T-helper 1 cell treated with Interleukin-12 subunit alpha and Interleukin-12 subunit beta and Interleukin-4 antibody, amounts not matched to agents 30 μg/mL and 1 μg/mL, for 36 hours (primary cell): ENCODE measurements around the gene ANKRD22.
"Not testable (repeated sequence)": the region's sequence is repeated elsewhere in the genome, so short reads cannot be mapped to it uniquely, and the experiment has no call there.

Source experiments
- H3K27ac Mint-ChIP-seq: one replicate; pipeline ENCODE4 v1.8.0; 2021; ENCODE audit warnings: mild to moderate bottlenecking, mixed read lengths
- H3K27me3 Mint-ChIP-seq: one replicate; pipeline ENCODE4 v1.8.0; 2021; ENCODE audit warnings: low read depth, mixed read lengths
- H3K36me3 Mint-ChIP-seq: one replicate; pipeline ENCODE4 v1.8.0; 2021; ENCODE audit warnings: low read depth, mixed read lengths
- H3K4me1 Mint-ChIP-seq: one replicate; pipeline ENCODE4 v1.8.0; 2021; ENCODE audit warnings: low read depth, mixed read lengths
- H3K4me3 Mint-ChIP-seq: one replicate; pipeline ENCODE4 v1.8.0; 2021; ENCODE audit warnings: mild to moderate bottlenecking, moderate library complexity, mixed read lengths
- H3K9me3 Mint-ChIP-seq: one replicate; pipeline ENCODE4 v1.8.0; 2021; ENCODE audit warnings: mixed read lengths

ANKRD22 gene

DNA sequence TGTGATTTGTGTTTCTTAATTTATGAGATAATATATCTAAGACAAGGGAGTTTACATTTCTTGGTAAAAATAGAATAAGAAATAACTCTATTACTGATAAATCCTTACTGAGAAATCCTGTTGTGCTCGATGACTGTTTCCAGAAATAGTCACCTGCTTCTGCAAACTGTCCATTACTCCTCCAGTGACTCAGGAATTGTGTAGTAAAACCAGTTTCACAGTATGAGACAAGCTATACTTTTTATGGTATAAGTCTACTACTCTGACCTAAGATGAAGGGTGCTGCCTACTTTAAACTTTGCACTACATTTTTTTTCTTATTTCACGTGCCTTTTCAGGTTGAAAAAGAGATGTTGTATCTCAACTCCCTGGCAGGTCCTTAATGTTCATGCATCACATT lies 6.8 kb upstream of the ANKRD22 start:
- H3K4me1 Mint-ChIP-seq: no peaks in the 10 kb centered on the region
- H3K4me3 Mint-ChIP-seq: no peak overlapping the region
- H3K9me3 Mint-ChIP-seq: no peaks in the 10 kb centered on the region
- peaks cover 14% of the 10 kb centered on the region for H3K27me3 Mint-ChIP-seq
- H3K27ac Mint-ChIP-seq: no peak overlapping the region
- H3K36me3 Mint-ChIP-seq: no peaks in the 10 kb centered on the region

DNA sequence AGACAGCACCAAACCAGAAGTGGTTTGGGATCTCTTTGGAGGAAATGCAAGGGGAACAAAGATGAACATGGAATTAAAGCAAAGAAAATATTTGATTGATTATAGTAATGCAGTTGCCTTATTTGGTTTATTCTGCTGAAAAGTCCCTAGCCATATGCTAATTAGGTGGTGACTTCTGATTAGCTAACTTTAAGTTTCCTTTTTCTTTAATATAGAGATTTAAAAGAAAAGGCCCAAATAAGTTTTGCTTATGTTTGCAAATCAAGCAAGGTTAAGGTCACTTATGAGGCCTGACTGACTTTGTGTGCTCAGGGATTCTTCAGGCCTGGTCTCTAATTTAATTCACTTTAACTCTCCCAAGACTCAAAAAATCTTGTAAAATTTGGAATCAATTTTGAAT lies 6.2 kb upstream of the ANKRD22 start:
- H3K9me3 Mint-ChIP-seq: no peaks in the 10 kb centered on the region

DNA sequence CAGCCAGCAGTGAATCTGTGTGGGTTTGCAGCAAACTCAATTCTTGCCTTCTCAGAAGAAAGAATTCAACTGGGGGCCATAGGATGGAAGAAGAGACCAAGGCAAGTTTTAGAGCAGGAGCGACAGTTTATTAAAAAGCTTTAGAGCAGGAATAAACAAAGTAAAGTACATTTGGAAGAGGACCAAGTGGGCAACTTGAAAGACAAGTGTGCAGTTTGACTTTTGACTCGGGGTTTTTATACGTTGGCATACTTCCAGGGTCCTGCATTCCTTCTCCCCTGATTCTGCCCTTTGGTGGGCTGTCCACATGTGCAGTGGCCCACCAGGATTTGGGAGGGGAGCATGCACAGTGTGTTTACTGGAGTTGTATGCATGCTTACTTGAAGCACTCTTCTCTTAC lies 3.0 kb upstream of the ANKRD22 start:
- Mint-ChIP-seq H3K27ac (no peak overlapping the region), H3K27me3 (no peaks in the 10 kb centered on the region), H3K4me3 (no peak overlapping the region), H3K36me3 (no peaks in the 10 kb centered on the region), H3K4me1 (peaks cover 4% of the 10 kb centered on the region), H3K9me3 (no peaks in the 10 kb centered on the region)

More for the DNA sequence above, 6.2 kb upstream of the ANKRD22 start:
- Mint-ChIP-seq H3K27ac (no peak overlapping the region), H3K36me3 (no peaks in the 10 kb centered on the region), H3K27me3 (peaks cover 8% of the 10 kb centered on the region), H3K4me3 (no peak overlapping the region), H3K4me1 (no peaks in the 10 kb centered on the region)

DNA sequence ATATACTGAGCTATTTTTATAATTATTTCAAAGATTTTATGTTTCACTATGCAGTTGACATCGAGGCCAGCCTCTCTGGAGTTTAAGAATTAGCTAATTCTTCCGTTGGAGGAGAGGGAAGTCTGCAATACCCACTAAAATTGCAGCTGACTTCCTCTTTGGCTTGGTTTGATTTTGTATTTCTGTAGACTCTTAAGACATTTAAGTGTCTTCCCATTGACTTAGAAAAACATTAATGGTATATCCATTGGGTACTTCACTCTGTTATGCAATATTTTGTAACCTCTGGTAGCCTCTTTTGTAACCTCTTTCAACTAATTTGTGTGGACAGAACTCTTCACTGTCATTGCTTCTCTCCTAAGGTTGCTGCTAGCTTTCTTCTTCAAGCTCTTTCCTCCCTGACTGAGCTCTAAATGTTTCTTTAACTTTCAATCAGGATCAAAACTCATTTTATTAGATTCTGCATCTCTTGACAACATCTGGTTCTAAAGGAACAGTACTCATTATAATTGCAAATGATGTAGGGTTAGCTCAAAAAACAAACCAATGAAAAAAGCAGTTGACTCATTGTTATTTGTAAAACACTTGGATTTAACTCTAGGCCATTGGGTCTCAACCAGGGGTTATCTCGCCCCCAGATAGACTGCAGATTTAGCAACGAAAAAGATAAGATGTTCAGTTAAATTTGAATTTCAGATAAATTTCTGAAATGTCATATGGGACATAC lies 1.7 kb upstream of the ANKRD22 start:
- H3K9me3 Mint-ChIP-seq: no peaks in the 10 kb centered on the region
- H3K4me1 Mint-ChIP-seq: peaks cover 14% of the 10 kb centered on the region
- no peaks in the 10 kb centered on the region for H3K36me3 Mint-ChIP-seq
- H3K27me3 Mint-ChIP-seq: no peaks in the 10 kb centered on the region
- H3K27ac Mint-ChIP-seq: no peak overlapping the region
- H3K4me3 Mint-ChIP-seq: no peak overlapping the region

DNA sequence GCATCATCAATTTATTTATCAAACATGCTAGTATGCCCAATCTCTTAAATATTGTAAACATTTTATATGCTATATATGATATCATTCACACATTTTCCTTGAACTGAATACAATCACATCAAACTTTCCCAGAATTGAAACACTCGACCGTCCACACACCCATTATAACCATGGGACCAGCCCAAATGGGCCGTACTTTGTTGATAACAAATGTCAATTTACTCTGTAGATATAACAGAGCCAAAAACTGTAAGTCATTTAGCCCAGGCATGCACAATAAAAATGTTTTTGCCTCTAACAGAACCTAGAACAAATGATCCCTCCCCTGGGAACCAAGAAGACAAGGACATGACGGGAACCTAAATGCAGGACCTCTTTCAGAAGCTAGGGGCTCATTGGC lies 683 bp upstream of the ANKRD22 start:
- no peak overlapping the region for H3K27ac Mint-ChIP-seq
- peaks cover 16% of the 10 kb centered on the region for H3K4me1 Mint-ChIP-seq
- H3K36me3 Mint-ChIP-seq: no peaks in the 10 kb centered on the region
- H3K27me3 Mint-ChIP-seq: no peaks in the 10 kb centered on the region
- no peaks in the 10 kb centered on the region for H3K9me3 Mint-ChIP-seq
- H3K4me3 Mint-ChIP-seq: no peak overlapping the region

DNA sequence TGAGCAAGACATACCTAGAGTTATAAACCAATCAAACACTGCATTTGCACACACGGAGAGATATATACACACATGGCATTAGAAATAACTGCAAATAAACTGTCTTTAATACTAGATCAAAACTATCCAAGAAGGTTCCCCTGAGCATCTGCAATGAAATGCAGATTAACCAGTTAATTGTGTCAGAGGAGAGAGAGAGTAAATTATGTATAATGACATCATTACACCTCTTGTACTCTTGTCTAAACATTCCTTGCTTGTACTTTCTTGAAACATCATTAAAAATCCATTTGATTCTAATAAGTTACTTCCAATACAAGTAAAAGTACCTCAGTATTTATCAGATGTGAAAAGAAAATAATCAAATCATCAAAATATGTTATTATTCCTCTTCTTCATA lies 932 bp downstream of the ANKRD22 start:
- Mint-ChIP-seq H3K27ac (no peak overlapping the region), H3K36me3 (no peaks in the 10 kb centered on the region), H3K4me3 (no peak overlapping the region), H3K4me1 (peaks cover 16% of the 10 kb centered on the region), H3K9me3 (no peaks in the 10 kb centered on the region), H3K27me3 (peaks cover 3% of the 10 kb centered on the region)

DNA sequence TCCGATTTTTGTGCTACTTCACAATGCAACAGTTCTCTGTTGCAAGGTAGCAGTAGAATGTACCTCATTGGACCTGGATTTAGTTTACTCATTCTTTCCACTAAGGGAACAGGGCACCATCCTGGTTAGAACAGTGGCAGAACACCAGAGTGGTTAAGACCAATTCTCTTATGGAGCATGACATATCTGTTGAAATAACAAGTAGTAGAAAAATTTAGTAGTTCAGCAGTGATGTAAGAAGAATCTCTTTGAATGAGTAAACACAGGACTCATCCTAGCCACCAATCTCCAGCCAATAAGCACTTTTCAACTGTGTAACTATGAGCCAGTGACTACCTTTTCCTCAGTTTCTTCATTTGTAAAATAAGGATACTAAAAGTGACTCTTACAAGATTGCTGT lies 2.4 kb downstream of the ANKRD22 start:
- Mint-ChIP-seq H3K4me1 (peaks cover 16% of the 10 kb centered on the region), H3K36me3 (no peaks in the 10 kb centered on the region), H3K4me3 (no peak overlapping the region), H3K9me3 (no peaks in the 10 kb centered on the region), H3K27me3 (peaks cover 12% of the 10 kb centered on the region), H3K27ac (peak overlapping the region; percentile 7)

DNA sequence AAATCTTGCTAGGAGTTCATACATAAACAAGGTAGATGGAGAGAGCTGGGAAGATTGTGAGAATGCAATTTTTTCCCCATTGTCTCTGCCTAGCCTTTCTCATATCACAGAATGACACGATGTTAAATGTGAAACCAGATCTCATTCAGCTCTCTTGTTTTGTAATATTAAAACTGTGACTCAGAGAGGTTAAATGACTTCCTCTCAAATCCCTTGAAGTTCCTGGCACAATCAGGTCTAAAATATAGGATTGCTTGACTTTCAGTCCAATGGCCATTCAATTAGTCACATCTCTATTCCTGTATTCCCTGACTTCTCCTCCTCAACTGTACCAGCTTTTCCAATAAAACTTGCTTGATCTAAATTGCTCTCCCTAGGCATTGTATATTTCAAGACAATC lies 3.1 kb downstream of the ANKRD22 start:
- H3K27me3 Mint-ChIP-seq: peaks cover 17% of the 10 kb centered on the region
- no peaks in the 10 kb centered on the region for H3K9me3 Mint-ChIP-seq
- peak overlapping the region; percentile 15 for H3K4me3 Mint-ChIP-seq
- H3K36me3 Mint-ChIP-seq: no peaks in the 10 kb centered on the region
- peak overlapping the region; percentile 23 for H3K27ac Mint-ChIP-seq
- H3K4me1 Mint-ChIP-seq: peaks cover 16% of the 10 kb centered on the region

DNA sequence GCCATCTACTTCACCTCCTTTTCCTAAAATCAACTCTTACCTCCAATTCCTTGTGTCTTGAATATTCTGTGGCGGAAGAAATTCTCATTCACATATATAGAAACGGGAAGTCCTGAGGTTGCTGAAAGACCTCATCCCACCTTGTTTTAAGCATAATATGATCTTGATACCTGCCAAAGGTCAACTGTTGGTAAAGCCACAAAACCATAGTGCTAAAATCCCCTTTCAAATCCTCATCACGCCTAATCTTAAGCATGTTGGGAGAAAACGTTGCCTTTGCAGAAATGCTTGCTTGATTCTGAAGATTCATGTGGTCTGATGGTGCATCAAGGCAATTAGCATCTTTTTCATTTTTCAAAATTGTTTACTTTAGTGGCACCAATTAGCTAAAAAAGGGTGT lies 8.5 kb downstream of the ANKRD22 start:
- Mint-ChIP-seq H3K4me1 (peaks cover 4% of the 10 kb centered on the region), H3K27ac (no peak overlapping the region), H3K36me3 (no peaks in the 10 kb centered on the region), H3K9me3 (no peaks in the 10 kb centered on the region), H3K27me3 (peaks cover 21% of the 10 kb centered on the region), H3K4me3 (no peak overlapping the region)

DNA sequence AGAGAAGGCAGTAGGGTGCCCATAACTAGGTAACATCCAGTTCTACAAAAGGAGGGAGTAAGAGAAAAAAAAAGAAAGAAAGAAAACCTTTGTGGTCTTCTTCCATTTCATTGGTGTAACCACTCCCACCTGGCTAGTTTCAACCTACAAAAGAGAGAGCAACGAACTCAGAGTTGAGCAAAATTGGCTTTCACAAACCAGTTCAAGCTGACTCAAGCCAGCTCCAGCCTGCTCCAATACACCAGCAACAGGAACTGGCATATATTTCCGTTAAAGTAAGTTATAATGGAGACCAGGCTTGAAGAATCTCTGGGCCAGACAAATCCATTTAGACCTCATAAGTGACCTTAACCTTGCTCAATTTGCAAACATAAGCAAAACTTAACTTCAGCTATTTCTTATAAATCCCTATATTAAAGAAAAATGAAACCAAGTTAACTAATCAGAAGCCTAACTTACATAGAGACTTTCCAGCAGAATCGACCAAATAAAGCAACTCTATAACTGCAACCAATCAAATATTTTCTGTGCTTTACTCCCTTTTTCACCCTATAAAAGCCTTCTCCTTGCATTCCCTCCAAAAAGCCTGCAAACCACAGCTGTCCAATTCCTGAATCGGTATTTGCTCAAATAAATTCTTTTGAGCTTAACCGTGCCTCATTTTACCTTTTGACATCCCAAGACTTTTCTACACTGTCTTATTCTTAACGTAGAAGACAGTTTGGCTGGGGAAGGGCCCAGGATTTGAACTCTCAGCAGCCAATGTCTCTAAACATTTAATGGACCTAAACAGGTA lies 10.1 kb downstream of the ANKRD22 start:
- Mint-ChIP-seq H3K27me3 (peaks cover 21% of the 10 kb centered on the region), H3K27ac (no peak overlapping the region), H3K4me3 (no peak overlapping the region), H3K9me3 (no peaks in the 10 kb centered on the region), H3K4me1 (peaks cover 4% of the 10 kb centered on the region), H3K36me3 (no peaks in the 10 kb centered on the region)

DNA sequence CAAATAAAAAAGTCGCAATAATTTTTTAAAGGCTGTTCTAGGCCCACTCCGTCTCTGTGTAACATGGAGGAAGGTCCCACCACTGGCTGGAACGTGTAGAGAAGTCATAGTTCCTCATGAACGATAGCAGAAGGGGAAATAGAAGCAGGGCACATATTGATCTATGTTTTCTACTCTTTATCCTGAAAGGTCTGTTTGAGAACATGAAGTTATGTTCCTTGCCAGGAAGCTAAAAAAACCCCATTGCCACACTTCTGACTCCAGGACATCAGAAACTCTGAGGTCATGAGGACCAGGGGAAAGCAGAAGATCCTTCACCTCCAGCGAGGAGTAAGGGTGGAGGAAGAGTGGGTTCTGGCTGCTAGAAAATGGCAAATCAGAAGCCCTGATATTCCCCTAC lies 10.8 kb downstream of the ANKRD22 start:
- Mint-ChIP-seq H3K9me3 (no peaks in the 10 kb centered on the region), H3K36me3 (no peaks in the 10 kb centered on the region), H3K27ac (no peak overlapping the region), H3K4me1 (peaks cover 4% of the 10 kb centered on the region), H3K4me3 (no peak overlapping the region), H3K27me3 (peaks cover 20% of the 10 kb centered on the region)

DNA sequence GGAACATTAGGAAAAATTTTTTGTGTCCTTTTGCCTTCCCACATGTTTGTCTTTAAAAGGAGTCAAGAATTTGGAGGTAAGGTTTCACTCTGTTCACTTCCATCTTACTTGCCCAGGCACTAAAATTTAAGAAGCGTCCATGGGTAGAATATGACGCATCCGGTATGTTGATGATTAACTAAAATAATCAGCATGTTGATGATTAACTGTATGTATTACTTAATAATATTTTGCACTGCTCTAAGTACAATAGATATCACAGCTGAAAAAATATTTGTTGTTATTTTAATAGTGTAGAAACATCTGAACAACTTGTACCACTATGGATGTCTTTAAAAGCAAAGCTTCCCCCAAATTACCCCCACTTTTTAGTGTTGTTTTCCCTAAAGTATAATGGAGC lies 11.5 kb downstream of the ANKRD22 start:
- Mint-ChIP-seq H3K4me1 (peaks cover 4% of the 10 kb centered on the region), H3K4me3 (no peak overlapping the region), H3K36me3 (no peaks in the 10 kb centered on the region), H3K27ac (no peak overlapping the region), H3K9me3 (no peaks in the 10 kb centered on the region), H3K27me3 (peaks cover 13% of the 10 kb centered on the region)

DNA sequence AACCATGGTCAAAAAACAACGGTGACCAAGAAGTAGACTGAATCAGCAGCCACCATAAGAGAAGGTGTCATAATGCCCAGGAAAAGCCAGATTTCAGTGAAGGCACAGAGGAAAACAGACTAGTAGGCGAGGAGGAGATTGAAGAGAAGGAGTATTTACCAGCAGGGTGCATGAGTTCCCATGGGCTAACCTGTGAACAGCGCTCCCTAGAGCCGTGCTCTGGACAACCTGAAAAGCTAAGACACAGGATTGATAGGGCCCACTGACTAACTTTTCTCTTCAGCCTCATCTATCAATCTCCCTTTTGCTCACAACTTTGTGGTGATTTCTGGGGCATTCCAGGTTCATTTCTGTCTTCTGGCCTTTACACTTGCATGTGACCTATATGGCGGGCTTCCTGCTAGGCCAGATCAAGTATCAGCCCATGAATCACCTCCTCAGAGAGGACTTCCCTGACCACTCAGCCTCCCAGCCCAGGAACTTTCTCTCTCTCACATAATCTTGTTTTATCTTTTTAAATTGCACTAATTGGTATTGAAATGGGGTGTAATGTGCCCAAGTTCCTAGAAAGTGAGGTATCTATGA lies 12.8 kb downstream of the ANKRD22 start:
- no peaks in the 10 kb centered on the region for H3K9me3 Mint-ChIP-seq
- peaks cover 5% of the 10 kb centered on the region for H3K4me1 Mint-ChIP-seq
- no peak overlapping the region for H3K4me3 Mint-ChIP-seq
- no peaks in the 10 kb centered on the region for H3K36me3 Mint-ChIP-seq
- H3K27me3 Mint-ChIP-seq: peaks cover 7% of the 10 kb centered on the region
- H3K27ac Mint-ChIP-seq: no peak overlapping the region

DNA sequence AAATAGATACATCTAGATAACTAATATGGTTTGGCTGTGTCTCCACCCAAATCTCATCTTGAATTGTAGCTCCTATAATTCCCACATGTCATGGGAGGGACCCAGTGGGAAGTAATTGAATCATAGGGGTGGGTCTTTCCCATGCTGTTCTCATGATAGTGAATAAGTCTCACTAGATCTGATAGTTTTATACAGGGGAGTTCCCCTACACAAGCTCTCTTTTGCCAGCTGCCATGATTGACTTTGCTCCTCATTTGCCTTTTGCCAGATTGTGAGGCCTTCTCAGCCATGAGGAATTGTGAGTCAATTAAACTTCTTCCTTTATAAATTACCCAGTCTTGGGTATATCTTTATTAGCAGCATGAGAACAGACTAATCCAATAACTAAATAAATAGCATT lies 14.0 kb downstream of the ANKRD22 start:
- H3K4me3 Mint-ChIP-seq, H3K27me3 Mint-ChIP-seq, H3K27ac Mint-ChIP-seq, H3K36me3 Mint-ChIP-seq, H3K9me3 Mint-ChIP-seq: not testable (repeated sequence)
- H3K4me1 Mint-ChIP-seq: peaks cover 18% of the 10 kb centered on the region

DNA sequence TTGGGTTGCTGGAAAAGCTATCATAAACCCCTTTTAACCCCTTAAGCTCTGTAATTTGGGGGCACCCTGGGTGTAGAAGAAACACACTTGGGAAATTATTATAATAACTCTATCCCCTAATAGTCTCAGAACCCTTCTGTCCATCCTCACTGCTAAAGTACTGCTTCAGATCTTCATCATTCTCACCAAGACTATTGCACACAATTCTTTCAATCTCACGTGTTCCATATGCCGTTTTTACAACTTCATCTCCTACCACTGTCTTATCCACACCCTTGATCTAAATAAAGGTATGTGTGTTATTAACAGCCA lies 15.8 kb downstream of the ANKRD22 start:
- Mint-ChIP-seq H3K27me3 (no peaks in the 10 kb centered on the region), H3K9me3 (no peaks in the 10 kb centered on the region), H3K36me3 (no peaks in the 10 kb centered on the region), H3K4me3 (no peak overlapping the region), H3K4me1 (peaks cover 25% of the 10 kb centered on the region), H3K27ac (no peak overlapping the region)
